ENCODE results near the gene KIF26B.

DNA sequence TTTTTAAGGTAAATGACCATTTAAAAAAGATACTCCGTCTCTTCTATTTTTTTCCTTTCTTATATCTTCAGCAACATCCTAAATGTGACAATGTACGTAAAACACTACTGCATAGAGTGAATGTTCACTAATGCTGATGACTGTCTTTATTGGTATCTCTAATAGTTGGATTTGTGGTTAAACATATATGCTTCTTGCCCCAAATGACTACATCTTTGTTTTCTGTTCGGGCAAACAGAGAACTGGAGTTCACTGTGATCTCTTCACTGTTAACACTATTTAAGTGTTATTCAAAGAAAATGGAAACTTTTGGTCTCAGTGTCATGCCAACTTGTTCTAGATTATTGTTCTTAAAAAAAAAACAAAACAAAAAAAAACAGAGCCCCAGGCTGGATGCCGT is 109.4 kb downstream of the KIF26B start:
- TF ChIP-seq CTCF (IDR thresholded peaks at IDR 0.05; ENCODE audit: poor library complexity, severe bottlenecking), result no peak
- no peak for TF ChIP-seq RAD21 (conservative IDR thresholded peaks at IDR 0.05)
- no peak for TF ChIP-seq POLR2AphosphoS5 (IDR thresholded peaks at IDR 0.05)

Measured in neural cell (in vitro differentiated cells).